GM10266 (cell line): ENCODE measurements around the gene BPIFA2.

Source experiments
- DNase-seq: peaks from one replicate; pipeline ENCODE4 v3.0.0; 2012; ENCODE audit errors: extremely low spot score
- TF ChIP-seq, protein P1 (sequence below): IDR thresholded peaks from 2 replicates; pipeline ENCODE4 v1.5.1; 2012; ENCODE audit warnings: mild to moderate bottlenecking, low read depth; ENCODE audit not compliant: control insufficient read depth, insufficient read depth; ENCODE audit errors: missing control alignments

BPIFA2 gene

DNA sequence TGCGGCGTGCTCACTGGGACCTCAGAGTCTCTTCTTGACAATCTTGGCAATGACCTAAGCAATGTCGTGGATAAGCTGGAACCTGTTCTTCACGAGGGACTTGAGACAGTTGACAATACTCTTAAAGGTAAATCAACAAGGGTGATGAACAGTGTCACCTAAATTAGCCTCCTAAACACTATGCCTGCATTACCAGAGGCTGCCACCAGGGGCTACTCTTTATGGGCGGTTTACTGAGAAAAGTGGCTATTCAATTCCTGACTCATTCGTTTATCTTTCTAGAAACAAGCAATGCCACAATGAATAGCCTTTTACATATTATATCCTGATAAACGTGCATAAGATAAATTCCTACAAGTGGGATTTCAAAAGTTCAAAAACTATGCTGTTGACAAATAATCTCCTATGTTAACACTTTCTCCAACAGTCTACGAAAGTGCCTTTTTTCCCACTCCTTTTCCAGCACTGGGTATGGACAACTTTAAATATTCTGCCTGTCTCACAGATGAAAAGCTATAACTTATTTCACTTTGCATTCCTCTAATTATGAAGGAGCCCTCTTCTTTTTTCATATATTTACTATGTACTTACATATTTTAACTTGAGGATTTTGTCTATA is 1.3 kb downstream of the BPIFA2 start:
- no peak for DNase-seq

GRCh38 chr20:33172781-33173180 is 4.8 kb downstream of the BPIFA2 start:
- TF ChIP-seq, protein P1, sequence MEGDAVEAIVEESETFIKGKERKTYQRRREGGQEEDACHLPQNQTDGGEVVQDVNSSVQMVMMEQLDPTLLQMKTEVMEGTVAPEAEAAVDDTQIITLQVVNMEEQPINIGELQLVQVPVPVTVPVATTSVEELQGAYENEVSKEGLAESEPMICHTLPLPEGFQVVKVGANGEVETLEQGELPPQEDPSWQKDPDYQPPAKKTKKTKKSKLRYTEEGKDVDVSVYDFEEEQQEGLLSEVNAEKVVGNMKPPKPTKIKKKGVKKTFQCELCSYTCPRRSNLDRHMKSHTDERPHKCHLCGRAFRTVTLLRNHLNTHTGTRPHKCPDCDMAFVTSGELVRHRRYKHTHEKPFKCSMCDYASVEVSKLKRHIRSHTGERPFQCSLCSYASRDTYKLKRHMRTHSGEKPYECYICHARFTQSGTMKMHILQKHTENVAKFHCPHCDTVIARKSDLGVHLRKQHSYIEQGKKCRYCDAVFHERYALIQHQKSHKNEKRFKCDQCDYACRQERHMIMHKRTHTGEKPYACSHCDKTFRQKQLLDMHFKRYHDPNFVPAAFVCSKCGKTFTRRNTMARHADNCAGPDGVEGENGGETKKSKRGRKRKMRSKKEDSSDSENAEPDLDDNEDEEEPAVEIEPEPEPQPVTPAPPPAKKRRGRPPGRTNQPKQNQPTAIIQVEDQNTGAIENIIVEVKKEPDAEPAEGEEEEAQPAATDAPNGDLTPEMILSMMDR = no peak
- no peak for DNase-seq

More for the DNA sequence above, 1.3 kb downstream of the BPIFA2 start:
- TF ChIP-seq, protein P1 = no peak

DNA sequence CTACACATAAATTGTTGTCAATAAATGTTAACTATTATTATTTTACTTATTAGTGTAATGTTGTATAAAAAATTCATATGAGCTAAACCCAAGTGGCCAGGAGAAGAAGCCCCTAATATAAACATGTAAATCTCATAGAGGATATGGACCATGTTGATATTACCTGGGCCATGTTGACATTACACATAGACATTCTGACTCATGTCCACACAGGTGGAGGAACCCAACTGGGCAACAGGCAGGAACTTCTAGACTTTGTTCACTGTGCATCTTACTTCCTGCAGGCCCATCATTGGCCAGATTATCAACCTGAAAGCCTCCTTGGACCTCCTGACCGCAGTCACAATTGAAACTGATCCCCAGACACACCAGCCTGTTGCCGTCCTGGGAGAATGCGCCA is 7.2 kb downstream of the BPIFA2 start:
- TF ChIP-seq, protein P1 = no peak

DNA sequence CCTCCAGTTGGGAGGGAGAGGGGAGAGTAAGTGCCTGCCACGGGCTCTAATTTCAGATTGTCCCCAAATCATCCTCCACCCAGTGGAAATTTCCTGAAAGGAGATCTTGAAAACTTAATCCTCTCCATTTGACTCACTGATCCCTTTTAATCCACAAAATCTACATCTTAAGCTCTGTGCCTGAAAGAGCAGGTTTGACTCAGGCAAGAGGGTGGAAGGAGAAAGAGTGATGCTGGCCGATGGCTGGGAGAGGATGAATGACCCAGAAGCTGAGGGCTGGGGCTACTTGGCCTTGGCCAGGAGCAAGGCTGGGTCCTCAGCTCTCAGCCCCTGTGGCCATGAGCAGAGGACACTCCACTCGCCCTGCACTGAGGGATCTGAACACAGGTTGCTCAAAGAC is 8.1 kb downstream of the BPIFA2 start:
- TF ChIP-seq, protein P1 = no peak
- DNase-seq = no peak

More for the DNA sequence above, 7.2 kb downstream of the BPIFA2 start:
- DNase-seq = no peak

DNA sequence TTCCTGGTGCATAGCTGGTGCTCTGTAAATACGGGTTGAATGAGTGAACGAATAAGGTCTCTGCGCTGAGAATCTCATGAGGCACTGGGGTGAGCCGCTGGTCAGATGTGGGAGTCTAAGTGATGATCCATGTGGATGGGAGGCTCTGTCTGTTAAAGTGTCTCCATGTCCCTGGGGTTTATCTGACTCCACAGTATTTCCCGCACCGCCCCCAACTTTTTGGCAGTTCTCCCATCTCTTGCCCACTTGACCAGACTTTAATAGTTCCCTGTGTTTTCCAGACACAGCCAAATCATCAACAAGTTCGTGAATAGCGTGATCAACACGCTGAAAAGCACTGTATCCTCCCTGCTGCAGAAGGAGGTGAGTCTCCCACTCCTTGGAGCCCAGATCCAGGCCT is 9.9 kb downstream of the BPIFA2 start:
- DNase-seq = no peak
- TF ChIP-seq, protein P1 = no peak

DNA sequence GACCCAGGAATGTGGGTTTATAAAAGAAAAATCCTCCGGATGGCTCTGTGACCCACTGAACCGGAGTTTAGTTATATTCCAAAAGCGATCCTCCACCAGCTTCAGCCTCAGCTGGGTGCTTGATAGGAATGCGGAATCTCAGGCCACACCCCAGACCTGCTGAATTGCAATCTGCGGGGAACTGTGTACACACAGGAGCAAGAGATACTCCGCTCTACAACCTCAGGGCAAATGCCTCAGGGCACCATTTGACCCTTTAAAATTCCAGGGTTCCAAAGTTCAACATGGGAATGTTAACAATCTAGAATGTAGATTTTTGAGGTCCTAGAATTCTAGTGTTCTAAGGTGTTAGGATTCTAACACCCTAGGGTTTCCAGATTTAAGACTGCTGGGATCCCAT is 10.8 kb downstream of the BPIFA2 start:
- TF ChIP-seq, protein P1 = no peak
- DNase-seq = no peak

DNA sequence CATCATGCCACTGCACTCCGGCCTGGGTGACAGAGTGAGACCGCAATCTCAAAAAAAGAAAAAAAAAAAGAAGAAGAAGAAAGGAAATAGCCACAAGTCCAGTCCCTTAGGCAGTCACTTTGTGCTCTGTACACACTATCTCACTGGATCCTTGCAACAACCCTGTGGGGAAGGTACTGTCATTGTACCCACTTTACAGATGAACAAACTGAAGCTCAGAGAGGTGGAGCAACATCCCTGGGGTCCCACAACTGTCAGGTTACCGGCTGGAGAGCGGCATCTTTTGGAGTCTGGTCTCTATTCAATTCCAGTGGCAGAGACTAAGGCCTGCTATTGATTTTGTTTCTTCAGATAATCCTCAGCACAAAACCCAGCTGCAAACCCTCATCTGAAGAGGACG is 12.2 kb downstream of the BPIFA2 start:
- DNase-seq = no peak
- TF ChIP-seq, protein P1 = no peak
